Posterior vena cava (tissue), 2 donors: Measurements from ENCODE around the gene CSMD2. TPM values are rescaled to one million over a fixed set of nuclear protein-coding genes. Genes with fewer than 3 reads are reported as not detected.

ENCODE experiments used
- DNase-seq: peaks from one replicate; pipeline ENCODE4 v3.0.0-alpha.2; 2020; ENCODE audit warnings: low spot score
- intact Hi-C, 2 donors: fragments of 100-400 bp; cut with DNase I; formaldehyde crosslinking; loops; one replicate each; pipeline versions ENCODE4 v1.14.1 to v1.14.2; 2022 to 2023
- total RNA-seq, 2 donors: library from RNA; stranded (reverse); fragmentation: NEBNext Ultra II Directional; extraction: Animal tissue kit (Norgen Biotek cat#: 25700); gene quantifications; one replicate each; pipeline ENCODE4 v1.2.1, GENCODE V29; 2021
- donor health status: DM: yes; HTN: yes; CAD: no.
- donor health status: DM: yes; HTN: yes; CAD: no.

Gene CSMD2
- total RNA-seq, 2 donors from 2014 or later = 2.4 to 3.1 TPM

- intact Hi-C loops = loop anchor here (5.0 to 10.0 kb wide), 2 partner anchors 427 to 529 kb away; no protein-coding TSS in a partner anchor
- DNase-seq = no peak
Measured at GRCh38 chr1:34163792-34164731, 968 bp downstream of the CSMD2 start.

GRCh38 chr1:34162852-34163766 lies 1.9 kb downstream of the CSMD2 start:
- intact Hi-C loops = loop anchor here (5.0 to 10.0 kb wide), 2 partner anchors 426 to 528 kb away; no protein-coding TSS in a partner anchor
- peak; percentile 94 for DNase-seq

- intact Hi-C loops = no loop called here
- DNase-seq = no peak
Measured at GRCh38 chr1:34156739-34157138, 8.3 kb downstream of the CSMD2 start.

GRCh38 chr1:34155860-34156259 lies 9.2 kb downstream of the CSMD2 start:
- no peak for DNase-seq
- intact Hi-C loops = no loop called here

- no peak for DNase-seq
- intact Hi-C loops = no loop called here
Measured at GRCh38 chr1:34153246-34153645, 11.8 kb downstream of the CSMD2 start.

- intact Hi-C loops = no loop called here
- DNase-seq = no peak
Measured at GRCh38 chr1:34149501-34149900, 15.5 kb downstream of the CSMD2 start.

- intact Hi-C loops = no loop called here
- no peak for DNase-seq
Measured at GRCh38 chr1:34147301-34147700, 17.7 kb downstream of the CSMD2 start.

GRCh38 chr1:34144766-34145165 lies 20.3 kb downstream of the CSMD2 start:
- no peak for DNase-seq
- intact Hi-C loops = no loop called here

GRCh38 chr1:34143975-34144374 lies 21.1 kb downstream of the CSMD2 start:
- no peak for DNase-seq
- intact Hi-C loops = no loop called here

GRCh38 chr1:34140011-34140676 lies 24.9 kb downstream of the CSMD2 start:
- intact Hi-C loops = no loop called here
- DNase-seq = no peak

- intact Hi-C loops = no loop called here
- no peak for DNase-seq
Measured at GRCh38 chr1:34137411-34137810, 27.6 kb downstream of the CSMD2 start.

GRCh38 chr1:34132161-34132420 lies 32.9 kb downstream of the CSMD2 start:
- DNase-seq = no peak
- intact Hi-C loops = no loop called here

- no peak for DNase-seq
- intact Hi-C loops = no loop called here
Measured at GRCh38 chr1:34131396-34132160, 33.5 kb downstream of the CSMD2 start.

- intact Hi-C loops = no loop called here
- DNase-seq = no peak
Measured at GRCh38 chr1:34130306-34130705, 34.7 kb downstream of the CSMD2 start.

- no peak for DNase-seq
- intact Hi-C loops = loop anchor here in 1 of 2 donors (10.0 kb wide), 1 partner anchor 1965 kb away; no protein-coding TSS in a partner anchor
Measured at GRCh38 chr1:34129630-34130029, 35.4 kb downstream of the CSMD2 start.

GRCh38 chr1:34128186-34128889 lies 36.7 kb downstream of the CSMD2 start:
- intact Hi-C loops = loop anchor here in 1 of 2 donors (10.0 kb wide), 1 partner anchor 1966 kb away; no protein-coding TSS in a partner anchor
- no peak for DNase-seq

- no peak for DNase-seq
- intact Hi-C loops = loop anchor here in 1 of 2 donors (10.0 kb wide), 1 partner anchor 1967 kb away; no protein-coding TSS in a partner anchor
Measured at GRCh38 chr1:34127006-34128000, 37.7 kb downstream of the CSMD2 start.
